22Rv1 (cell line): ENCODE data around the gene KPNA4.

ENCODE experiments used
- CTCF ChIP-seq: fragments of 450-650 bp; IDR thresholded peaks from 2 replicates; pipeline ENCODE4 v1.5.1; 2017; ENCODE audit warnings: mild to moderate bottlenecking
- ZFX ChIP-seq: fragments of 450-650 bp; IDR thresholded peaks from 2 replicates; pipeline ENCODE4 v1.6.1; 2017; ENCODE audit warnings: antibody characterized with exemption, borderline replicate concordance

GRCh38 chr3:160612386-160613075, 47.2 kb upstream of the KPNA4 start:
- TF ChIP-seq CTCF (no peak), ZFX (no peak)
